Endothelial cell of umbilical vein (primary cell): ENCODE results near the gene NOBOX. TPM values are rescaled to one million over a fixed set of nuclear protein-coding genes. Genes with fewer than 3 reads are reported as not detected.

ENCODE experiments used
- BruUV-seq: library from RNA; stranded (reverse); fragments of 400-500 nt; replicated peaks from 2 replicates; lab custom pipeline; 2021; lab: Mats Ljungman, UMichigan
- CTCF ChIA-PET: fragments of 300-600, 350-600 bp; sonication (Branson Sonifier 250); formaldehyde crosslinking; loops from one replicate; lab custom pipeline; 2021; ENCODE audit warnings: antibody characterized with exemption, inconsistent platforms; lab: Charles Lee
- POLR2A ChIA-PET: fragments of 300-600, 350-600 bp; sonication (Branson Sonifier 250); formaldehyde crosslinking; loops from one replicate; lab custom pipeline; 2021; ENCODE audit warnings: antibody characterized with exemption, inconsistent platforms; lab: Charles Lee
- DNase-seq: peaks from one replicate; pipeline ENCODE4 v3.0.0-alpha.2; 2011; ENCODE audit warnings: low read depth, low spot score
- FAIRE-seq: peaks from 2 replicates; lab custom pipeline; 2011; peaks lifted over from hg19 to GRCh38; lab: Jason Lieb, UNC
- H2AFZ ChIP-seq: 2 replicates; pipeline ENCODE4 v1.6.0; 2012; ENCODE audit warnings: low read depth, low read length, control low read depth, inconsistent platforms
- H3K27ac ChIP-seq: 2 replicates; pipeline ENCODE4 v1.5.1; 2011; ENCODE audit warnings: low read depth, mild to moderate bottlenecking, control low read depth, low read length, moderate library complexity; ENCODE audit not compliant: insufficient read depth
- H3K27me3 ChIP-seq, 2 experiments: 2 replicates each; pipeline versions ENCODE4 v1.6.0 to v1.6.1; 2011; ENCODE audit warnings: low read length in 2 of 2, mixed read lengths in 1 of 2; ENCODE audit not compliant: control insufficient read depth in 2 of 2, insufficient read depth in 2 of 2
- H3K36me3 ChIP-seq, 2 experiments: 2 replicates in 1 of 2; 3 replicates in 1 of 2; pipeline ENCODE4 v1.5.1; 2011; ENCODE audit warnings: low read length in 2 of 2, mild to moderate bottlenecking in 1 of 2, moderate library complexity in 1 of 2; ENCODE audit not compliant: control insufficient read depth in 2 of 2, insufficient read depth in 2 of 2; ENCODE audit errors: extremely low read depth in 1 of 2
- H3K4me1 ChIP-seq: 3 replicates; pipeline ENCODE4 v1.5.1; 2011; ENCODE audit warnings: mild to moderate bottlenecking, low read length; ENCODE audit not compliant: control insufficient read depth, insufficient read depth; ENCODE audit errors: extremely low read depth
- H3K4me2 ChIP-seq: 2 replicates; pipeline ENCODE4 v1.6.1; 2011; ENCODE audit warnings: low read length, control low read depth, mixed read lengths; ENCODE audit not compliant: insufficient read depth
- H3K4me3 ChIP-seq, 3 experiments: fragments of 200-600 bp in 1 of 3; sonication (generic), shearing (Covaris generic) in 1 of 3; replicated peaks in 1 of 3; 2 replicates each; pipeline ENCODE4 v1.5.1; 2011 to 2016; ENCODE audit warnings: control low read depth in 3 of 3, low read length in 3 of 3, mild to moderate bottlenecking in 2 of 3, inconsistent platforms in 1 of 3, low read depth in 1 of 3, moderate library complexity in 1 of 3; ENCODE audit not compliant: insufficient read depth in 1 of 3
- H3K79me2 ChIP-seq: 2 replicates; pipeline ENCODE4 v1.6.0; 2012; ENCODE audit warnings: low read length, inconsistent platforms; ENCODE audit not compliant: control insufficient read depth, insufficient read depth
- H3K9ac ChIP-seq: replicated peaks from 2 replicates; pipeline ENCODE3; 2011; ENCODE audit warnings: low read length, control low read depth; ENCODE audit not compliant: insufficient read depth; ENCODE audit errors: extremely low read depth
- H3K9me1 ChIP-seq: replicated peaks from 3 replicates; pipeline ENCODE4 v1.6.0; 2011; ENCODE audit warnings: mild to moderate bottlenecking, low read length; ENCODE audit not compliant: control insufficient read depth, insufficient read depth; ENCODE audit errors: extremely low read depth
- H3K9me3 ChIP-seq: replicated peaks from 2 replicates; pipeline ENCODE4 v1.5.1; 2012; ENCODE audit warnings: low read length, inconsistent platforms; ENCODE audit not compliant: control insufficient read depth, insufficient read depth
- H4K20me1 ChIP-seq: replicated peaks from 2 replicates; pipeline ENCODE3; 2011; ENCODE audit warnings: mild to moderate bottlenecking, low read length; ENCODE audit not compliant: control insufficient read depth, insufficient read depth; ENCODE audit errors: extremely low read depth
- EZH2 ChIP-seq: IDR thresholded peaks from 2 replicates; pipeline ENCODE4 v1.6.1; 2012; ENCODE audit warnings: borderline replicate concordance, low read depth, mild to moderate bottlenecking, moderate library complexity, low read length, inconsistent platforms; ENCODE audit not compliant: severe bottlenecking
- FOS ChIP-seq: IDR thresholded peaks from 2 replicates; pipeline ENCODE4 v1.6.1; 2011; ENCODE audit warnings: mild to moderate bottlenecking, low read length, moderate library complexity, borderline replicate concordance; ENCODE audit not compliant: insufficient read depth
- GATA2 ChIP-seq: IDR thresholded peaks from 2 replicates; pipeline ENCODE4 v1.7.0; 2011; ENCODE audit warnings: low read depth, mild to moderate bottlenecking, moderate library complexity, mixed read lengths, low read length; ENCODE audit not compliant: insufficient read length, insufficient read depth
- JUN ChIP-seq: IDR thresholded peaks from 2 replicates; pipeline ENCODE4 v1.6.1; 2011; ENCODE audit warnings: borderline replicate concordance, low read depth; ENCODE audit not compliant: insufficient read length, insufficient read depth
- MYC ChIP-seq: IDR thresholded peaks from one replicate; pipeline ENCODE4 v1.6.1; 2011; ENCODE audit warnings: mild to moderate bottlenecking, low read depth, low read length
- POLR2A ChIP-seq: IDR thresholded peaks from 2 replicates; pipeline ENCODE4 v1.6.1; 2012; ENCODE audit warnings: low read depth, mild to moderate bottlenecking, control low read depth, low read length
- POLR2AphosphoS5 ChIP-seq: IDR thresholded peaks from 2 replicates; pipeline ENCODE4 v1.6.1; 2012; ENCODE audit warnings: low read depth, mild to moderate bottlenecking, control low read depth, low read length, moderate library complexity; ENCODE audit not compliant: insufficient read depth
- dilution Hi-C: fragments of 300-500 bp; cut with MboI; formaldehyde crosslinking; loops from one replicate; pipeline ENCODE4 v1.15.0; 2019; ENCODE audit warnings: low sequenced_read_pairs; ENCODE audit not compliant: extremely low pct_ligation_motif_present
- intact Hi-C: fragments of 100-400 bp; cut with micrococcal nuclease; formaldehyde crosslinking; loops from one replicate; pipeline ENCODE4 v1.10.0; 2022
- polyA plus RNA-seq, 4 experiments: library from polyadenylated mRNA; depleted of rRNA in 3 of 4; stranded (reverse) in 3 of 4; unstranded in 1 of 4; fragments of >200 nt; gene quantifications; 2 replicates each; pipeline versions ENCODE4 v1.2.1 to v1.2.3, GENCODE V29; 2011 to 2012; ENCODE audit warnings: missing spikeins in 1 of 4
- total RNA-seq: library from RNA; stranded (reverse); gene quantifications from 2 replicates; pipeline ENCODE4 v1.2.3, GENCODE V29; 2021
- TF ChIP-seq, protein P1 (sequence below), 2 donors: IDR thresholded peaks; 1 replicate in 1 of 2; 2 replicates in 1 of 2; pipeline ENCODE4 v1.5.1; 2011; ENCODE audit warnings: low read length in 2 of 2, mild to moderate bottlenecking in 2 of 2, moderate library complexity in 2 of 2, control low read depth in 1 of 2, inconsistent platforms in 1 of 2, low read depth in 1 of 2; ENCODE audit not compliant: insufficient read depth in 1 of 2; ENCODE audit errors: extremely low read depth in 1 of 2
- TF ChIP-seq, protein P2 (sequence below): IDR thresholded peaks from 2 replicates; pipeline ENCODE4 v1.6.1; 2011; ENCODE audit not compliant: insufficient read depth, insufficient read length

NOBOX gene
- total and polyA plus RNA-seq, 2 donors (not counting 3 experiments of a cell fraction or from before 2014, with no cell fraction given), result not detected

DNA sequence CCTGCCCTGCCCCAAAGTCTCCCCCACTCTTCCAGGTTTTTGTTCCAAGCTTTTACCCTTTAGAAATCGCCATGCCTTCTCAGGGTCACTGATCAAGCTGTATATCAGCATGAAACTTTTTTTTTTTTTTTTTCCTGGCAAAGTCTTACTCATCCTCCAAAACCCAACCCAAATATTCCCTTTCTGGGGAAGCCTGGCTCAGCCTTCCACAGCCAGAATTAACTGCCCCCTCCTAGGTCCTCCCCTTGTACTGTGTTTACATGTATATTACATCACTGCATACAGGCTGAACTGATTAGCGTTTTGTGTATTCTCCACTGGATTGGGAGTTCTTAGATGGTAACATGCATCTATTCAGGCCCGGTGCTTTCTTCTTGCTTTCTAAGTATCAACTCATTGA is 4.6 kb upstream of the NOBOX start:
- Histone ChIP-seq H3K4me2 (no peak overlapping the region), H4K20me1 (no peaks in the 10 kb centered on the region), H2AFZ (no peak overlapping the region), H3K27ac (no peak overlapping the region), H3K9ac (no peak overlapping the region), H3K4me3 (no peak overlapping the region), H3K79me2 (no peaks in the 10 kb centered on the region), H3K27me3 (no peaks in the 10 kb centered on the region), H3K4me1 (no peaks in the 10 kb centered on the region), H3K36me3 (no peaks in the 10 kb centered on the region), H3K9me3 (no peaks in the 10 kb centered on the region), H3K9me1 (no peaks in the 10 kb centered on the region)
- TF ChIP-seq EZH2 (no peak), GATA2 (no peak), MYC (no peak), POLR2A (no peak), POLR2AphosphoS5 (no peak), FOS (no peak), JUN (no peak)
- TF ChIP-seq, protein P1, sequence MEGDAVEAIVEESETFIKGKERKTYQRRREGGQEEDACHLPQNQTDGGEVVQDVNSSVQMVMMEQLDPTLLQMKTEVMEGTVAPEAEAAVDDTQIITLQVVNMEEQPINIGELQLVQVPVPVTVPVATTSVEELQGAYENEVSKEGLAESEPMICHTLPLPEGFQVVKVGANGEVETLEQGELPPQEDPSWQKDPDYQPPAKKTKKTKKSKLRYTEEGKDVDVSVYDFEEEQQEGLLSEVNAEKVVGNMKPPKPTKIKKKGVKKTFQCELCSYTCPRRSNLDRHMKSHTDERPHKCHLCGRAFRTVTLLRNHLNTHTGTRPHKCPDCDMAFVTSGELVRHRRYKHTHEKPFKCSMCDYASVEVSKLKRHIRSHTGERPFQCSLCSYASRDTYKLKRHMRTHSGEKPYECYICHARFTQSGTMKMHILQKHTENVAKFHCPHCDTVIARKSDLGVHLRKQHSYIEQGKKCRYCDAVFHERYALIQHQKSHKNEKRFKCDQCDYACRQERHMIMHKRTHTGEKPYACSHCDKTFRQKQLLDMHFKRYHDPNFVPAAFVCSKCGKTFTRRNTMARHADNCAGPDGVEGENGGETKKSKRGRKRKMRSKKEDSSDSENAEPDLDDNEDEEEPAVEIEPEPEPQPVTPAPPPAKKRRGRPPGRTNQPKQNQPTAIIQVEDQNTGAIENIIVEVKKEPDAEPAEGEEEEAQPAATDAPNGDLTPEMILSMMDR (IDR thresholded peaks at IDR 0.05; ENCODE audit: extremely low read depth in 1 of 2, insufficient read depth in 1 of 2, low read depth in 1 of 2, low read length in 2 of 2), result no peak
- TF ChIP-seq, protein P2, sequence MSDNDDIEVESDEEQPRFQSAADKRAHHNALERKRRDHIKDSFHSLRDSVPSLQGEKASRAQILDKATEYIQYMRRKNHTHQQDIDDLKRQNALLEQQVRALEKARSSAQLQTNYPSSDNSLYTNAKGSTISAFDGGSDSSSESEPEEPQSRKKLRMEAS, result no peak
- BruUV-seq, result no TSS peak
- FAIRE-seq (no peak), DNase-seq (no peak)
- dilution Hi-C loops, result no loop called here
- CTCF ChIA-PET, result no interaction called here
- POLR2A ChIA-PET, result no interaction called here
- intact Hi-C loops, result no loop called here
